CD1c-positive myeloid dendritic cell (primary cell): ENCODE results near the gene OGFR.
A peak's percentile ranks its signal among the peaks of the same experiment; 100 is the strongest.

Source experiments
- DNase-seq: peaks from one replicate; pipeline ENCODE4 v3.0.0-alpha.2; 2016; ENCODE audit errors: extremely low spot score

OGFR gene

DNA sequence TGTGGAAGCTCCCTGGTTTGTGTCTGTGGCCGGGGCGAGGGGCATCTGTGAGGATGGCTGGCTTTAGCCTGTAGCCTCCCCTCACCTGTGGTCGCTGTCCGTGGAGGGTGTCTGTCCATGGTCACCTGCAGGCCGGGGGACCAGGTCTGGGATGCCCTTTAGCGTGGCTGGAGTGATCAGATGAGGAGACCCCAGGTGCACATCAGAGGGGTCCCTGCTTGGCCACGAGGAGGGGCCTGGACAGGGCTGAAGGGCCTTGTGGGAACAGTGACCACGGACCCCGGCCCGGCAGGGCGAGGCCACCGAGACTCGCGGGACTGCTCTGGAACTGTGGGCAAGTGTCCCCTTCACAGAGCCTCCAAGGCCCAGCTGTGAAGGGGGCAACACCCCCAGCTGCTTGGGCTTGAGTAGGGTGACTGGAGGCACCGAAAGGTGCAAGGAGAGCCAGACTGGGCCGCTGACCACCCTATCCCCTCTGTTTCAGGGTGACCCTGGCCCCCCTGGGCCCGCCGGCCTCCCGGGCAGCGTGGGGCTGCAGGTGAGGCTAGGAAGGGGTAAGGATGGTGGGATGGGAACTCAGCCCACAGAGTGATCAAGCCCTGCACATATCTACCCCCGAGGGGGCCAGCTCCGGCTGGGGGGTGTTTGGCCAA is 20.8 kb downstream of the OGFR start:
- DNase-seq = no peak

DNA sequence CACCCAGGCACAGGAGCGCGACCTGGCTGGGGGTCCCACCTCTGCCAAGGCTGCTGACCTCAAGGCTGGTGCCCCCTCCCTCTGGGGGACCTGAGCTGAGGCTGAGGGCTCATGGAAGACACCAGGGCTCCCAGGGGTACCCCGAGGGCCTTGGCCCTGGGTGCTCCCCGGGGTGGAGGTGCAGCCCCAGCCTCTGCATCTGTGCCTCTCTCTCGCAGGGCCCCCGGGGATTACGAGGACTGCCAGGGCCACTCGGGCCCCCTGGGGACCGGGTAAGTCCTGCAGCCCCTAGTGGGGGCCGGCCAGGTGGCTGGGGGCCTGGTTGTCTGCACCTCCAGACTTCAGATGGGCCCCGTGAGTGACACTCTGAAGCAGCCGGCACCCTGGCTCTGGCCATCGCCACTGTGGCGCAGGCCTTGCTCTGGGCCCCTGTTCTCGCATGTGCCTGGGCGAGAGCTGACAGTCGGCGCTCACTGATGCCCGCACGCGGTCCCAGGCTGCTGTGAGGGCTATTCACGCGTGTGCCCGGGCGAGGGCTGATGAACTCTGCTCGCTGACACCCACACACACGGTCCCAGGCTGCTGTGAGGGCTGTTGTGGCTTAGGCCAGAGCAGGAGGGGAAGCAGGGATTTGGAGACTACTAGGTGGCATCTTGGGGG is 21.5 kb downstream of the OGFR start:
- DNase-seq = no peak

DNA sequence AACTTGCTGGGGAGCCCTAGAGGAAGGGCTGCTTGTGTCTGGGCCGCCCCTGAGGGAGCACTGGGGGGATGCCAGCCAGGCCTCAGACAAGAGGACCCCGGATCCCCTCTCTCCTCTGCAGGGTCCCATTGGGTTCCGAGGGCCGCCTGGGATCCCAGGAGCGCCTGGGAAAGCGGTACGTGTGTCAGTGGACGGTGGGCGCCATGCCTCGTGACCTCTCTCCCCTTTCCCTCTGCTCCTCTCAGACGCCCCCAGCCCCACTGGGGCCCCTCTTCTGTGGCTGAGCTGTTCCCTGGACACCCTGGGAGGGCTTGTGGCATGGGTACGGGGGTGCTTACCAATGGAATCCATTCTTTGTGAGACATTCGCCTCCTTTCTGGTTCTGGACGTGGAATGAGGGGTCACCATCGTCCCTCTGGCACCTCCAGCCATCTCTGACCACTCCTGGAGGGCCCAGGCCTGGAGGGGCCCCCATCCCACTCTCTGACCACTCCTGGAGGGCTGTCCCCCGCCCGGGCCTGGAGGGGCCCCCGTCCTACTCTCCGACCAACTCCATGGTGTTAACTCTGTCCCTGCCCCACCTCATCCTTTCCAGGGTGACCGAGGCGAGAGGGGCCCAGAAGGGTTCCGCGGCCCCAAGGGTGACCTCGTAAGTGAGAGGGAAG is 22.1 kb downstream of the OGFR start:
- DNase-seq = no peak

DNA sequence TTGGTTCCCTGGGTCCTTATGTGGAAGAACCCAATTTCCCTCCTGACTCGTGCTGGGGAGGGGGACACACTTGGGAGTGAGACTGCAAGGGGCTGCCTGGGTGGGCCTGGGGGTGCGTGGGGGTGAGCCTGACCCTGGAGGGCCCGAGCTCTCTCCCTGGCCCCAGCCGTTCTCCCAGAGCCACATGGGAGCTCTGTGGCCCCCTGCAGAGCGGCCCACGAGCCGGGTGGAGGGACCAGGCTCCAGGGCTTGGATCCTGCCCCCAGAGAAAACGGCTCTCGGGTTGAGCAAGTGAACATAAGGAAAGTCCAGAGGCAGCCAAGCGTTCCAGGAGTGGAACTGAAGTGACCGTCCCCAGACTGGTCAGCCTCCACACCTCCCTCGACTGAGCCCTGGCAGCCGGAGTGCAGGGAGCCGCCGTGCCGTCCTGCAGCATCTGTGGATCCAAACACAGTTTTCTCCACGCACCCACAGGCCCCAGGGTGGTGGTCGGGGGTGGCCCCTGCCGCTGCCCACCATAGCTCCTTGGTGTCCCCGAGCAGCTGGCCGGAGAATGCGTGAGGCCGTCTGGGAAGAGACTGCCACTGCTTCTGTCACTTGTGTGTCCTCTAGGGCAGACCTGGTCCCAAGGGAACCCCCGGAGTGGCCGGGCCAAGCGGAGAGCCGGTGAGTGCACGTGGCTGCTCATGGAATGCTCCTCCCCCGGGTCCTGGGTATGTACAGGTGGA is 22.8 kb downstream of the OGFR start:
- no peak for DNase-seq

DNA sequence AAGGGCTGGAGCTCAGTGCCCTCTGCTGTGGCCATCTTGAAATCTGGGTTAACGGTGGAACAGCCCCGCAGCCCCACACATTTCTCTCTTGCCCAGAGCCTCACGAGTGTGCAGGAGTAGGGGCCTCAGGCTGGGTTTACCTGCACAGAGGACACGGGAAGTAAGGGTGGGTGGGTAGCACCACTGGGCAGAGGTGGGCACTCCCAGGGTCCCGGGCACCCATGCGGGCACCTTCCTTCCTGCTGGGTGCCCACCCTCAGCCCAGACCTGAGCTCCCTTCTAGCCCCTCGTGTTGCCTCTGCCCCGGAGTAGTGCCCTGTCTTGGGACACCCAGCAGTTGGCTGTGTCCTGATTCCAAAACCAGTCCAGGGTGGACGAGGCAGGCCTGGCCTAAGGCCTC is 23.4 kb downstream of the OGFR start:
- DNase-seq = no peak

DNA sequence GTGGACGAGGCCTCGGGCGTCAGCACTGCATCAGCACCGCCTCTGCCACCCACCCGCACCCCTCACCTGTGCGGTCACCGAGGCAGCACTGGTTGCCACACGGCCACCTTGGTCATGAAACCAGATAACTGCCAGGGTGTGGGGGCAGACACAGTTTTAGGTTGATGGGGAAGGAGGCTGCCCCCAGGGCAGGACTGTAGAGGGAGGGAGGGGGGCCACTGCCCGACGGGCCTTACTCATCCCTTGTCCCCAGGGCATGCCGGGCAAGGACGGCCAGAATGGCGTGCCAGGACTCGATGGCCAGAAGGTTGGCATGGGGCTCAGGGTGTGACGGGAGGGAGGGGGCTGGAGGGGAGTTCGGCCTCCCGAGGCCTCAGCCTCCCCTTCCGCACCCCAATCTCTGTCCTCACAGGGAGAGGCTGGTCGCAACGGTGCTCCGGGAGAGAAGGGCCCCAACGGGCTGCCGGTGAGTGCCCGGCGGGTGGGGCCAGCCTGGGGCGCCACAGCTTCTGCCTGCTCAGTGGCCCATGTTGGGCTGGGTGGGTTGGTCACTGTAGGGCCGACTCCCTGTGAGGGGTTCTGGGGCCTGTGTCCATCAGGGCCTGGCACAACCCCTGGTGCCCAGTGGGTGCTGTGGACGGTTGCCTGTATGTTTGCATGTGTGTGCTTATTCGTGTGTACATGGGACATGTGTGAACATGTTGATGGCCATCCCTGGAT is 24.0 kb downstream of the OGFR start:
- no peak for DNase-seq

DNA sequence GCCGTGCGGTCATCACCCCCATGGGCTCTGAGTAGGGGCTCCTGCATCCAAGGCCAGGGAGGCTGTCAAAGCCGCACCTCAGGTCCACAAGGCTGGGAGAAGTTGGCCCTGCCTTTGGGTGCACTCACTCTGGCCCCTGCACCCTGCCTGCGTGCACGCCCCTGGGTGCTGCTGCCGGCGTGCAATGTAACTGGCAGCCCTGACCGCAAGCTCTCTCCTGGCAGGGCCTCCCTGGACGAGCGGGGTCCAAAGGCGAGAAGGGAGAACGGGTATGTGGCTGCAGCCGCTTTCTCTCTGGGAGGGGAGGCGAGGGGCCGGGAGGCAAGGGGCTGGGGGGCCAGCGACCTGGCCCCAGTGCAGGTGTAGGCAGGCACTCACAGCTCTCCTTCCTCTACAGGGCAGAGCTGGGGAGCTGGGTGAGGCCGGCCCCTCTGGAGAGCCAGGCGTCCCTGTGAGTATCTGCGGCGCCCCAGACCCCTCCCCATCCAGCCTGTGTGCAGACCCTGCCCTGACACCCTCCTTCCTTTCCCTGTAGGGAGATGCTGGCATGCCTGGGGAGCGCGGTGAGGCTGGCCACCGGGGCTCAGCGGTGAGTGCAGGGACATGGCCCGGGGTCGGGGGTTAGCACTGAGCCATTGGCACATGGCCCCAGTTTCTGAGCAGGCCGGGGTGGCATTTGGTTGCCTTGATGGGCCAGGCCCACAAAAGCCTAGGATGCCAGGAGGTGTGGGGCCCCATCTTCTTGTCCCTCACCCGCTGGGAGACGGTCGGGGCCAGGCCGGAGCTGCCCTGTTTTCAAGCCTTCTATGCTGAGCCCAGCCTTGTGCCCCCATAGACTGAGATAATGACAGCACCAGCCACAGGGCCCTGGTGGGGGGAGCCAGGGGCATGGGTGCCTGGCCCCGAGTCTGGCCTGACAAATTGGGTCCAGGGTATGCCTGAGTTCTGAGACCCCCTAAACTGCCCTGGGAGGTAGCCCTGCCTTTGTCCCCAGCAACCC is 24.9 kb downstream of the OGFR start:
- DNase-seq = no peak

DNA sequence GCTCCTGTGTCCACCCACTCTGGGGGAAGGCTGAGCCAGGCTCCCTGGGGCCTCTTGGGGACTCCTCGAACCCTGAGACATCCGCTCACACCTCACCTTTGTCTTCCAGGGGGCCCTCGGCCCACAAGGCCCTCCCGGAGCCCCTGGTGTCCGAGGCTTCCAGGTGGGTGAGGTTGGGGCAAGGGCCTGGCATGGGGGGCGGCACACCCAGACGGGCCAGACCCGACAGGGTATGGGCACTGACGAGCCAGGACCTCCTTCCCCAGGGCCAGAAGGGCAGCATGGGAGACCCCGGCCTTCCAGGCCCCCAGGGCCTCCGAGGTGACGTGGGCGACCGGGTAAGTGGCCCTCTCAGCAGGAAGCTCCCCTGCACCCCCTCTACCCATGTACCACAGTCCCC is 25.6 kb downstream of the OGFR start:
- no peak for DNase-seq

DNA sequence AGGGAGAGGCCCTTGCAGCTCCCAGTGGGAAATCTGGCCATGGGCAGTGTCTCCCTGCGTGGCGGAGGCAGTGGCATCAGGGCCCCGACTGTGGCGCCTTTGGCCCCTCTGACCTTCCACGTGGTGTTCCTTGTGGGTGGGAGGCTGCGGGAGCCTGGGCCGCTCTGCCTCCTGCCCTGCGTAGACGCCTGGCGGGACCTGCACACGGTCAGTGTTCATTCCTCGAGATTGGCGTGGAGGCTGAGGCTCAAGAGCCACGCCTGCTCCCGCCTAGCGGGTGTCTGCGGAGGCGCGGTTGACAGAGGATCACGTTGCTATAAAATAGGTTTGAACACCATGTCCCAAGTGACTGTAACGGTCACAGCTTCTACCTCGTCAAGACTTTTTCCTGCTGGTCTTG is 26.2 kb downstream of the OGFR start:
- no peak for DNase-seq

DNA sequence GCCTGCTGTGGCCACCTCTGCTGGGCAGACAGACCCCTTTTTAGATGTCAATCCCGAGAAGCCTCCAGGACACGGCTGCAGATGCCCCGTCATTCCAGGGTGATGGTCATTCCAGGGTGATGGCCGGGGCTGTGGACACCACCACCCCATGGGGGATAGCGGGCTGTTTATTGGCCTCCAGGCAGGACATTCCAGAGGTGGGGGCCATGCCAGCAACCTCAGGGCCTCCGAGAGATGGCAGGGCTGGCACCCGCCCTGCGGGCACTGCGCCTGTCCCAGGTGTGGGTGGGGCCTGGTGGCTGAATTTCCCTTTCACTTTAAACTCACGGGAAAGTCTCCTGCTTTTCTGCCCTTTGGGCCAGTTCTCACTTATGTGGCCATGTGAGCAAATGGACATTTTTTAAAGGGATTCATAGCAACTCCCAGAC is 26.7 kb downstream of the OGFR start:
- DNase-seq = no peak

DNA sequence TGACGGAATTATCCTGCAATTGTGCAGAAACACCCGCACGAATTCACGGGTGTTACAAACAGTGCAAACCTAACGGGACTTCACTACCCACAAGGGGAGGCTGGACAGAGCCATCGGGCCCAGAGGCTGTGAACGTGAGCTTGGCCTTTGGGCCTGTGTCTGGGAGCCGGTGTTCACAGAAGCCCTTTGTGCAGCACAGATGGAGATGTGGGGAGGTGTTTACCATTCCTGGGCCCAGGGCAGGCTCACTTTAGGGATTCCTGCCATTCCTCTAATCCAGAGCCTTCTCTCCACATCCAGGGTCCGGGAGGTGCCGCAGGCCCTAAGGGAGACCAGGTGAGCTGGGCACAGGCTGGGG is 27.2 kb downstream of the OGFR start:
- no peak for DNase-seq

DNA sequence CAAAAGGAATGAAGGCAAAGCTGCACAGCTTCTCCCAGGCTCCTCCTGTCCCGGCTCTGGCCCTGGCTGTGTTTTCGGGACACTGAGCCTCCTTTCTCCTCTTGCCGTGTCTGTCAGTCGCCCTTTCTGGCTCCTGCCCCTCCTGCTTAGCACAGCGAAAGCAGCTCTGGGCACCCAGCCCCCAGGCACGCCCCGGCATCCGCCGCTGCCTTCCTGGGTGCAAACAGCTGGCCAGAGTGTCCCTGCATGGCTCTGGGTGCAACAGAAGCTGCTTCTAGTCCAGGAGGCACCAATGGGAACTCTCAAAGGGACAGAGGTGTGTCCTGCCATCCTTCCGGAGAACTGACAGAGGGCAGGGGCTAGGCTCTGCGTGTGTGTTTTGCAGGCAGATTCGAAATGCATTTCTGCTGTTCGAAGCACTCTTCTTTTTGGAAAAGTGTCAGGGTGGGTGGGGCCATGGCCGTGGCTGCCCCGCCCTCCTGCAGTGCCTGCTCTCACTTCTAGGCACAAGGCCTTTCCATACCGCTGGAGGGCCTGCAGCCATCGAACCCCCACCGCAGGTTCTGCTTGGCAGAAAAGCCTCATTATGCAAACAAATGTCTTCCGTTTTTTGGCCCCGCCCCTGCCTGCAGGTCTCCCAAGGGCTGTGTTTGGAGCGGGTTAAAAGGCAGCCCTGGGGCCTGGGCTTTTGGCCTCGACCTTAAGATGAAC is 27.7 kb downstream of the OGFR start:
- DNase-seq = peak; percentile 83

DNA sequence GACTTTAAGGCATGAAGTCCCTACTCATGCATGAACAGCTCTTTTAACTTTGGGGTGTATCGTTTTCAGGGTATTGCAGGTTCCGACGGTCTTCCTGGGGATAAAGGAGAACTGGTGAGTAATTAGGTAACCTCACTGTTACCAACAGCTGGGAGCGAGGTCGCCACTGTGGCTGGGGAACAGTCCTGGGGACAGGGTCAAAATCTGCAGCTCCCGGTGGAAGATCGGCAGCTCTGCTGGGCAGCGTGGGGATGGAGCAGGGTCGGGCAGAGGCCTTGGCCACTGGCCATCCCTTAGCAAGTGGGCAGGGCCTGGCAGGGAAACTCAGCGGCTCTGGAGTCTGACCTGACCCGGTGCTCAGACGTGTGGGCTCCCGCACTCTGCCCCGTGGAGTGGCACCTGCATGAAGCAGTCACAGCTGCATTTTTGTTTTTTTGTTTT is 28.3 kb downstream of the OGFR start:
- DNase-seq = peak; percentile 56

DNA sequence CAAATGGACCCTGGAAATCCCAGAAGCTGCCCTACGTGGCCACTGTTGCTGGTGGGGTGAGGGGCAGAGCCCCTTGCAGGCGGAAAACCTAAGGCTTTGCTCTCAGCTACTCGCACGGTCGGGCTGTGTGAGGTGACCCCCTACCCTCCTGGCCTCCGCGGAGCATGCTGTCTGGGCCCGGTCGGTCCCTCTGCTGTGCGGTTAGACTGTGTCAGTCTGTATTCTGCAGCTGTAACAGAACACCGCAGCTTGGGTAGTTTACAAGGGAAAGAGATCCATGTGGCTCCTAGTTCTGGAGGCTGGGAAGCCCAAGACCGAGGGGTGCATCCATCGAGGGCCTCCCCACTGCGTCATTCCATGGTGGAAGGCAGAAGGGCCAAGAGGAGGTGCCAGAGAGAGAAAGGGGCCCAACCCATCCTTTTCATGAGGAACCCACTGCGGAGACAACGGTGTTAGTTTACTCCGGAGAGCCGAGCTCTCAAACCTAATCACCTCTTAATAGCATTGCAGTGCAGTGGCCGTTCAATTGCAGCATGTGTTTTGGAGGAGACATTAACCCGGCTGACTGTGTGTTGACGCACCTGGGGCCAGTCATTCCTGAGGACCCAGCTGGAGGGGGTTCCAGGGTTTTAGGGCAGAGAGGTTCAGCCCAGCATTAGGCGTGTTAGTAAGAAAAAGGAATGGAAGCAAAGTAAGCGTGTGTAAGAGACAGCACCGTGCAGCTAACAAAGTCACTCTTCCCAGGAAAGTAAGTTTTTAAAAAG is 30.5 kb downstream of the OGFR start:
- no peak for DNase-seq

DNA sequence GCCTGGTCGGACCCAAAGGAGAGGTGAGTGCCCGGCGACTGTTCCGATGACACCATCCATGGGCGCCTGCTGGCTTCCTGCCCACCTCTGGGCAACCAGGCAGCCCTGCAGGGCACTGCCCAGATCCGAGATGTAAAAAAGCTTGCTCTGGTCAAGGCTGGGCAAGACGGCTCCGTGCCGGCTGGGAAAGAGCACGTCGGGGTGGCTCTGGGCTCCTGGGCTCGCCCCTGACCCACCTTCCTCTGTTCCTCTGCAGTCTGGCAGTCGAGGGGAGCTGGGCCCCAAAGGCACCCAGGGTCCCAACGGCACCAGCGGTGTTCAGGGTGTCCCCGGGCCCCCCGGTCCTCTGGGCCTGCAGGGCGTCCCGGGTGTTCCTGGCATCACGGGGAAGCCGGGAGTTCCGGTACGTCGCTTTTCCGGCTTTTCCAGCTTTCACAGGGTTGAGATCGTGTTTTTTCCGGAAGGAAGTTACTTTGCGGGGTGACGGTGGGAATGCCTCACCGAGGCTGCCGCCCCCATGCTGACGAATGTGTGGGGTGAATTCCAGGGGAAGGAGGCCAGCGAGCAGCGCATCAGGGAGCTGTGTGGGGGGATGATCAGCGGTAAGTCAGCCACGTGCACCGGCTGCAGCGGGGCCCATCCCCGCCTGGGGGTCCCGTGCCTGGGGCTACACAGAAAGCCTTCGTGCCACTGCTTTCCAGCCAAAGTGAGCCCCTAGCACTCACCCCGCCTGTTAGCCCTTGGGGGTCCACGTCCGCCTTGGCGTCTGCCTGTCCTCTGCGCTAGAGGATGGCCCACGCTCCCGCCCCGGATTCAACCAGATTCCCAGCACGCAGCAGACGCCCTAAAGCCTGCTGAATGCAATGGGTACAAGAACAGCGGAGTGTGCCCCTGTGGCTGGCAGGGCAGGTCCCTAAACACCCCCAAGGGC is 31.6 kb downstream of the OGFR start:
- no peak for DNase-seq

DNA sequence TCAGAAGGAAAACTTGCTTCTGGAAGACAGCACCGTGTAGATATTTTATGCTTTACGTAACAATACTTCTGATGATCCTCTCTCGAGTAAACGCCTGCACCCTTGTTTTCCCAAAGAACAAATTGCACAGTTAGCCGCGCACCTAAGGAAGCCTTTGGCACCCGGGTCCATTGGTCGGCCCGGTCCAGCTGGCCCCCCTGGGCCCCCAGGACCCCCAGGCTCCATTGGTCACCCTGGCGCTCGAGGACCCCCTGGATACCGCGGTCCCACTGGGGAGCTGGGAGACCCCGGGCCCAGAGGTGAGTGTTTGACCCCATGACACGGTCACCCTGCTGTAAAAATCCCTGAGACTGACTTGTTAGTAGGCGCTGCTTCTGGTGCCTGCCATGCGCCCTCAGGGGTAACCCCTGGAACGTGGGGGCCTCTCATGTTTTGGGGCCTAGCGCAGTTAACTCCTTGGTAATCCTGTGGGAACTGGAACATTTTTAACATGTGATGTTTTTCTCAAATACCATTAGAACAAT is 32.4 kb downstream of the OGFR start:
- no peak for DNase-seq

DNA sequence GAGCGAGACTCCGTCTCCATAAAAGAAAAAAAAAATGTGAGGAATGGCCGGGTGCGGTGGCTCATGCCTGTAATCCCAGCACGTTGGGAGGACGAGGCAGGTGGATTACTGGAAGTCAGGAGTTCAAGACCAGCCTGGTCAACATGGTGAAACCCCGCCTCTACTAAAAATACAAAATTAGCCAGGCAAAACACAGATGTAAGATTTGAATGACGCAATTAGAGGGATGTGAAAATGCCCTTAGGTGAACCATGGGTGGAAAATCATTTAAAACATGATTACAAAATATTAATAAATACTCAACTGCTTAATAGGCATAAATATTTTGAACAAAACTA is 33.1 kb downstream of the OGFR start:
- no peak for DNase-seq
